UCSD-AML1 (cell line): ENCODE data around the gene TRPV5.

ENCODE experiments used
- DNase-seq: peaks from one replicate; lab custom pipeline; 2025; ENCODE audit not compliant: unreplicated experiment; lab: John Stamatoyannopoulos, UW

Gene TRPV5

DNA sequence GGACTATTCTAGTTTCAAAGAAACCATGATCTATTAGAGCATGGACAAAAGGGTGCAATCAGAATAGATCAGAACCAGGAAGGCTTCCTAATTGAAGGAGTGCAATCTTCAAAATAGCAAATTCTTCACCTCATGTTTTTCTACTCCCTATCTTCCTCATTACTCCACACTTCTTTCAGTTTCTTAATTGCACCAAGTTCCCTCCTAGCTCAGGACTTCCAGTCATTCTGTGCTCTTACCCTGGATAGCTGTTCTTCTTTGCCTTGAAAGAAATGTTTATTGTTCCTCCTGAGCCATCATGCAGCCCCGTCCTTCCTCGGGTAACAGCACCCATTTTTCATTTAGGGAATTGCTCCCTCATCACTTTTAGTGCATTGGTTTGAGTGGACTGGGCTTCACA, 23.1 kb downstream of the TRPV5 start:
- DNase-seq = no peak

- no peak for DNase-seq
Observed at GRCh38 chr7:142910031-142910433, 23.5 kb downstream of the TRPV5 start.

DNA sequence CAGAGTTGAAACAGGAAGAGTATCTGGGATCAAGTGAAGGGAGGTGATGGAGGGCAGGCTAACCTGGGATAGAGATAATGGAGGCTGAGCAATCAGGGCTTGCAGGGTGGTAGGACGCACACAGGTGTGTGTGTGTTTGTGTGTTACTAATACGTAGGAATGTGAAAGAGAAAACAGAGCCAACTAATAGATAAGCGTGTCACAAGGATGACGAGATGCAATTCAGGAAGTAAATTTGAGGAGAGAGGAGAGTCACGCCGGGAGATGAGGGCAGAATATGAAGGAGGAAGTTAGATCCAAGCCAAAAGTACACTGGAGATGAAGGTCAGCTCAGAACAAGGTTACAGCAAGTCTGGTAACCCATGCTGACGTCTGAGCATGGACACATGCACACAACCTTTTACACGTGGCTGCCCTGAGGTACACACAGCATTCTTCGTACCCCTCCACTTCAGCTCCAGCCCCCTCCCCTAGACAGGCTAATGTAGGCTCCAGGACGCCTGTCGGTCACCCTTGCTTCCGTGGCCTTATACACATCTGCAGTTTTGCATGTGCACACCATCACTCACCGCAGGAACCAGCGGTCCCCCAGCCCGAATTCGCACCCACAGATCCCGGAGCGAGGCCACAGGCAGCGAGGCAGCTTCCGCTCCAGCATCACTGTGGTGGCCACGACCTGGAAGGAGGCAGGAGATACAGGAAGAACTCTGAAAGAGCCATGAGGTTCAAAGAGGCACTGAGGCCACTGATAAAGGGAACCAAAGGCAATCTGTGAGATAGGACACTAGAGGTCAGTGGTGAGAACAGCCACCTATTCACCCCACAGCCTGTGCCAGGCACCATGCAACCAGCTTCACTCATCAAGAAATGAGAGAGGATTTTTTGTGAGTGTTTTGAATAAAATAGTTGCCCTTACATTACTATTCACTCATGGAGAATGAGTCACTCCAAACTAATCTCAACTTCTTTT, 24.3 kb downstream of the TRPV5 start:
- DNase-seq = no peak

DNA sequence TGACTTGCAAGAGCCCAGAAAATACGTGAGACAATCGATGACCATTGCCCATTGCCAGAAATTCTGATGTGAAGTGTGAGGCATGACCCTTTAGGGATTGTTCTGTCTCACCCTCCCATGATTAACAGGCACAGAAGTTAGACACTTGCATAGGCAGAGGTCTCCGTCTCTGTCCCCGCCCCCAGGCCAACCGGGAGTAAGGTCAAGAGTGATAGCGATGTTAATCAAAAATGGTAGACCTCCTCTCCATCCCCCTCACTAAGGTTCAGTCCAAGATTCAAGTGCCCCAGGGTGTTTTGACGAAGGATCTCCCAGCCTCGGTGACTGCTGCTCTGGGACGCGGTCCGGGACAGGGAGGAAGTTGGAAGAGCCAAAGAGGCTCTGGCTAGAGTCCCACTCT, 25.3 kb downstream of the TRPV5 start:
- DNase-seq = no peak

DNA sequence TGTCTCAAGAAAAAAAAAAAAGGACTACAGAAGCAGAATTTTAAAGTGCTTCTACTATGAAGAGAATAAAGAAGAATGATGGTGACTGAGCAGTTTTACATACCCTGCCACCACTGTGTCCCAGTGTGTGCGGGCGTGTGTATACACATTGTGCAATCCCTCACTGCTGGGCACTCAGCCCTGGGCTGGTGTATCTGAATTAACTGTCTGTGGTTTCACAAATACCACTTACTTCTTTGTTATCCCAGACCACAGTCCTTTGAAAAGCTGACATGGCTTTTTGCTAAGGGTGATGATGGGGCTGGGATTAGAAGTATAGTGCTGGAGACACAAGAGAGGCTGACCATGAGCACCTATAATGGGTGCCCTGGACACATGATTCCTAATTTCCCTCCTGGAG, 26.9 kb downstream of the TRPV5 start:
- DNase-seq = no peak

- DNase-seq = no peak
Observed at GRCh38 chr7:142905759-142906158, 27.8 kb downstream of the TRPV5 start.

- no peak for DNase-seq
Observed at GRCh38 chr7:142904128-142904527, 29.4 kb downstream of the TRPV5 start.

DNA sequence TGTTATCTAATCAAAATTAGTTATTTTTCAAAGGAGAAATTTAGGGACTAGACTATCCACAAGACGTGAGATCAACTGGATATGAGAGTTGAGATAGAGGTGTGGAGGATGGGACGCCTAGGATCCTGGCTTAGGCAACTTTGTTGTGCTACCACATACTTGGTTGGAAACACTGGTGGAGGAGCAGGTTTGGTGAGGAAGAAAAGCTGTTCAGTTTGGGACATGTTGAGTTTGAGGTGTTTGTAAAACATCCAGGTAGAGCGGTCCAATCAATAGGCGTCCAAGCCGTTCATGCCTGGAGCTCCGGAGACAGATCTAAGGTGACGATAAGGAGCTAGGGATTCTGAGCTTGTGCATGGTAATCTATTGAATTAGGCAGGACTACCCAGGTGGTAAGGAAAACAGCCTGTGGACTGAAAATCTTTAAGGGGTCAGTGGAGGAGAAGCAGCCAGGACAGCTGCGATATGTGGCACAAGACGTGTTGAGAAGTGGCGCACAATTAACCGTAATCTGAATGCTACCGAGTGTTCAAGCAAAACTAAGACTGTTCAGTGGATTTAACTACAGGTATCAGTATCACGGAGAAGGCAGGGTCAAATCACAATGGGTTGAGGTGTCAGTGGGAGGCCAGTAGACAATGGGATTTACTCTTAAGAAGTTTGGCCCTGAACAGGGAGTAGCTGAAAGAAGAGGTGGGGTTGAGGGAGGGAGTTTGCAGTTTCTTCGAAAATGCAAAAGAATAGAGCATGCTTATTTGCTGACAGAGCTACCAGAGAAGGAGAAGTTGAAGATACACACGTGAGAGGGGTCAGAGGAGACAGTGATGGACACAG, 31.9 kb downstream of the TRPV5 start:
- DNase-seq = no peak

GRCh38 chr7:142899661-142900060, 33.9 kb downstream of the TRPV5 start:
- no peak for DNase-seq

GRCh38 chr7:142898377-142899170, 35.0 kb downstream of the TRPV5 start:
- DNase-seq = no peak

DNA sequence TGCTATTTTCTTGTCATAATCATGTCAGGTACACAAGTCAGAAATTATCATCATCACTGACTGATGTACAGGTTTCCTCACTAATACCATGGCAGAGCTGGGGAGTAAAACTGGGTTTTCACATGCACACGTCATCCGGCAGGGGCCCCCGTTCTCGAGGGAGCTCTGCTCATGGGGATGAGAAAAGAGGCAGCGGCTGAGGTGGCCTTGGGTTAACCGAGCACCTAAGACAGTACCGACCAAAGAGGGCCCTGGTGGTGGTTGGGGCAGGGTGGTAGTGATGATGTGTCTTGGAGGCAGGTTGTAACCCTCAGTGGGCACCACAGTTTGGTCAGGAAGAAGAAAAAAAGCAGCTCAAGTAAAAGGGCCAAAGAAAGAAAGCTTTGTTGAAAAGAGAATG, 35.9 kb downstream of the TRPV5 start:
- no peak for DNase-seq

DNA sequence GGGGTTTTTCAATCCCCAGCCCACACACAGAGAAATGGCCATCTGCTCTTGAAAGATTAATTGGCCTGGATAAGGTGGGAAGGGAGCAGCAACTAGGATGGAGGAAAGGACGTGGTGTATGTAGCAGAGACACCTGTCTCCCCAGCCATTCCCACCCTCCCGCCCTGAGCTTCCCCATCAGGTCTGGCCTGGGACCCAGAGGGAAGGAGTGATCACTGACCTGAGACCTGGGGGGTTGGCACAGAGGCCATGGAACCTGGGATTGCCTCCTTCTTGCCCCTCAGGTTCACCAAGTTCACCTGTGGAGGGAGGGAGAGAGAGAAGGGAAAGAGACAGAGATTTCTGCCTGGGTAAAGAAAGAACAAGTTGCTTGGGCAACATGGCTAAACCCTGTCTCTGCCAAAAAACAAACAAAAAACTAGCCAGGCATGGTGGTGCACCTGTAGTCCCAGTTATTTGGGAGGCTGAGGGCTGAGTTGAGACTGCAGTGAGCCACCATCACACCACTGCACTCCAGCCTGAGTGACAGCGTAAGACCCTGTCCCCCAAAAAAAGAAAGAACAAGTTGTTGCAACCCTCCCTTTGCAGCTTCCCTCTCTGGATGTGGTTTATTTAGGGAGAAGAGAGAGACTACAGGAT, 36.7 kb downstream of the TRPV5 start:
- no peak for DNase-seq

GRCh38 chr7:142896151-142896550, 37.4 kb downstream of the TRPV5 start:
- DNase-seq = no peak

GRCh38 chr7:142894985-142895593, 38.5 kb downstream of the TRPV5 start:
- DNase-seq = no peak

DNA sequence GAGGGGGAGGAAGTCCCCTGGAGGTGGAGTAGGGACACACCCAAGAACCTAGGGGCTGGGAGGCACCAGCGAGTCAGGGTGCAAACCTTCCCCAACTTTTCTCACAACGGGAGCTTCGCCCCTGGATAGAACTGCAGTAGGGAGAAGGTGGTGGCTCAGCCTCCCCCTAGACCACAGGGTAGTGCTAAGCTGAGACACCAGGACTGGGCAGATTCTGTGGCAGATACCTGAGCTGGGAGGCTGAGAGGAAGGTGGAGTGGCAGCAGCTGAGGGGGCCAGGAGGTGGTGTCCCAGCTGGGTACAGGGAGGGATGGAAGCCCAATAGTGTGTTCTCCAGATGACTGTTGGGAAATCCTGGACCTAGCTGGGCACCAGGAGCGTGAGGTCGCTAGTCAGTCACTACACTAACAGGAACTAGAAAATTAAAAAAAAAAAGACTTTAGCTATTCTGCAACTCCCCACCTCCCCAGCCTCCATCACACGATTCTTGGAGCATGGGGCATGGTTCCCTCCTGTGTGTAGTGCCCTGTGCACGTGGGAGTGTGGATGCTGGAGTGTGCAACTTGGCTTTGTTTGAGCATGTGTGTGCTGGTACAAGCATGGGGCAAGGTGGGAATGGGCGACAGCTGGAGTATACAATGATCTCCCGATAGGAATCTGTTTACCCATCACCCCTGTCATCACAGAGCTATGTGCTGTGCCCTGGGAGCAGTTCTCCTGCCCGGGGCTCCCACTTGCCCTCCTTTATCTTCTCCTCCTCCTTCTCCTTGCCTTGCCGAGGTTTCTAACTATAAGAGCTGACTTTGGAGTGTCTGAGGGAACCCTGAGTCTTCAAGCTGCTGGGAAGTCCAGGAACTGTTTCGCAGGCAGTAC, 39.2 kb downstream of the TRPV5 start:
- DNase-seq = no peak

DNA sequence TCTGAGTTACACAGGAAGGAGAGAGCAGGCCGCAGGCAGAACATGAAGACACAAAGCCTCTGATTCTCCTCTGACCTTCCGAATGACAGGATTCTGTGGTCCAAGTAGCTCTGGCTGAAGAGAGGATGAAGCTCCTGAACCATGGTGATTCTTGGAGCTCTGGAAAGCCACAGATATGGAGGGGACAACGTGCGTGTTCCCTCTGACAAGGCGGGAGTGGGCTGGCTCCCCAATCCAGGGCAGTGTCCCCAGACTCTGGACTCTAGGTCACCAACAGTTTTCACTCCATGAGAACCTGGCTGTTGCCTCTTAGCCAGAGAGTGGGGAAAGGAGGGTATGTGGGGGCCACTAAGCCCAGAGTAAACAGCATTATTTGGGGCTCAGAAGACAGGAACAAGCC, 40.6 kb downstream of the TRPV5 start:
- DNase-seq = no peak

DNA sequence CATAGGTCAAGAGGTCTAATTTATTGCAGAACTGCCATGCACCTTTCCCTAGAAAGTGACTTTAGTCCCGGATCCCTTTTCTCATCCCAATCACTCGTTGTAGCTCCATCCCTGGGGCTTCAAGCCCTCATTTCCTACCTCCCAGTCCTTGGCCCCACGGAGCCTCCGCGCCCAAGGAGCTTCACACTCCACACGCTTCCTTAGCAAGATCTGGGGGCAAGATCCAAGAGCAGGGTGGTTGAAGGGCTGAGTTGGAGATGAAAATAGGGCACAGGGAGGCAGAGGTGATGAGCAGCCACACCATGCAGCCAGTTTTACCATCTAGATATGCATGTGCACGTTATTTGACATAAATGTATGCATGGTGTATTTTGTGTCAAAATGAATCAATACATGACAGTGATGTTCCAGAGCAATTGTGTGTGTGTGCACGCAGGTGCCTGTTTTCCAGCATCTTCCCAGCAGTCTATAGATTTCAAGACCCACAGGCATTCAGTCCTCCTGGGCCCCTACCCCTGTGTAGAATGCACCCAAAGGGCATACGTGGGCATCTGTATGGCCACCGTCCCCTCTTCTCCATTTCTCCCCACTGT, 42.0 kb downstream of the TRPV5 start:
- DNase-seq = no peak

DNA sequence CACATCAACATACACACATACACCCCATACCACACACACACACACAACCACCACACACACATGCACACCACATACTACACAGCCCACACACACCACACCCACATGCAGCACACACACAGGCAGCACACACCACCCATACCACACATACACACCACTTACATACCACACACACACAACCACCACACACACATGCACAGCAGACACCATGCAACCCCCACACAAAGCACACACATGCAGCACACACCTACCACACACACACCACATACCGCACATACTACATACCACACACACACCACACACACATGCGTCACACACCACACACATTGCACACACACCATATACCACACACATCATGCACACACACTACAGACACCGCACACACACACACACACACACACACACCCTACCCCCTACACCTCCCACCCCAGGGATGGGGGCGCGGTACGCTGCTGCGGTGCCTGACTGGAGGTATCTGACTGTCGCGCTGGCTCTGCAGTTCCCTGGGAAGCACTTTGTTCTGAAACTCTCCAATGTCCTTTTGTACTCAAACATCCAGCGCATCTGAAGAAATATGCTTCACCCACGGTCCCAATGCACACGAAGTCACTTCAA, 42.6 kb downstream of the TRPV5 start:
- no peak for DNase-seq

DNA sequence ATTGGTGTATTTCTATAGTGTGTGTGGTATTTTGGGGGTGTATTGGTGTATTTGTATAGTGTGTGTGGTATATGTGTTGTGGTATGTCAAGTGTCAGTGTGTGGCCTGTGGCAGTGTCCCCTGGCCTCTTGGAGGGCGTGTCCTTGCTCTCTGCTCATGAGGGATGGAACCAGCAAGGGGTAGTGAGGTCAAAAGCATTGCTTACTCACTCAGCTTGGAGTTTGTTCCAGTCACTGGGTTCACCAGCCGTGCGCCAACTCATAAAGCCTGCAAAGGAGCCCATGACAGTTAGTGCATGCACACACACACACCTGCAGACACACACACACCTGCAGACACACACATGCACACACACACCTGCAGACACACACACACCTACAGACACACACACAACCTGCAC, 43.7 kb downstream of the TRPV5 start:
- DNase-seq = no peak
